ENCODE measurements around the gene PRKCG.
A peak's percentile ranks its signal among the peaks of the same experiment; 100 is the strongest.

PRKCG gene

GRCh38 chr19:53898636-53899341 is 16.8 kb downstream of the PRKCG start:
- DNase-seq (ENCODE audit: low read depth in 2 of 2), result no peak

DNA sequence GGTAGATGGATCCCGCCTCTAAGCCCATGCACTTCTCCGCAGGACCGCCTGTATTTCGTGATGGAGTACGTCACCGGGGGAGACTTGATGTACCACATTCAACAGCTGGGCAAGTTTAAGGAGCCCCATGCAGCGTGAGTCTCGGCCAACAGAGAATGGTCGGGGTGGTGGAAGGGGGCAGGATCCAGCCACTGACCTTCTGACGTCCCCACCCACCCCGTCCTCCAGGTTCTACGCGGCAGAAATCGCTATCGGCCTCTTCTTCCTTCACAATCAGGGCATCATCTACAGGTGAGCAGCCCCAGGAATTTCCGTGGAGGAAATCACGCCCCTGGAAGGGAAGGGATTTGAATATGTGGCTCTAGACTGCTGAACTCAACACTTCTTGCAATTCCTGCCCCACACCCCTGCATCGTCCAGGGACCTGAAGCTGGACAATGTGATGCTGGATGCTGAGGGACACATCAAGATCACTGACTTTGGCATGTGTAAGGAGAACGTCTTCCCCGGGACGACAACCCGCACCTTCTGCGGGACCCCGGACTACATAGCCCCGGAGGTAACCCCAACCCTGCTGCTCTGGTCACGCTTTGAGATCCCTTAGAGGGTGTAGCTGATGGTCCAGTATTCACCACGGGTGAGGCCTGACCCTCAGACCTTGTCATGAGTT is 18.3 kb downstream of the PRKCG start:
- DNase-seq (ENCODE audit: low read depth in 2 of 2), result no peak

- DNase-seq (ENCODE audit: low read depth in 2 of 2), result no peak
Measured at GRCh38 chr19:53903055-53903680, 21.2 kb downstream of the PRKCG start.

GRCh38 chr19:53904909-53905308 is 22.9 kb downstream of the PRKCG start:
- DNase-seq (ENCODE audit: low read depth in 2 of 2), result no peak

- DNase-seq (ENCODE audit: low read depth in 2 of 2), result no peak
Measured at GRCh38 chr19:53905787-53906186, 23.8 kb downstream of the PRKCG start.

GRCh38 chr19:53906211-53907192 is 24.5 kb downstream of the PRKCG start:
- DNase-seq (ENCODE audit: low read depth in 2 of 2), result peak; percentile 35 to 69

DNA sequence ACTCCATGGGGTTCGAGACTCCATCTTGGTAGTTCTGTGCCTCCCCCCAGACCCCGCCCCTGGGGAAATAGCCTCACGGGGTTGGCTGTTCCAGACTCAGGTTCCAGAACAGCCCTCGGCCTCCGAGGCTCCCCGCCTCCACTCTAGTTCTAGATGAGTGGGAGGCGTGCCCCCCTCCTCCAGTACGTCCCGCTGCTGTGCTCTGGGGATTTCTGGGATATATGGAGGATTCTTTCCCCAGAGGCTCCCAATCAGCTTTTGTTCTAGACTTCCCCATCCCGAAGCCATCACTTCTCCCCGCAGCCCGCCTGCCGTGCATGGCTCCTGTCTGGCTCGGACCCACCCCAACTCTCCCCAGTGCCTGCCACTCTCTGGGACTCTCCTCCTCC is 25.2 kb downstream of the PRKCG start:
- DNase-seq (ENCODE audit: low read depth in 2 of 2), result no peak

DNA sequence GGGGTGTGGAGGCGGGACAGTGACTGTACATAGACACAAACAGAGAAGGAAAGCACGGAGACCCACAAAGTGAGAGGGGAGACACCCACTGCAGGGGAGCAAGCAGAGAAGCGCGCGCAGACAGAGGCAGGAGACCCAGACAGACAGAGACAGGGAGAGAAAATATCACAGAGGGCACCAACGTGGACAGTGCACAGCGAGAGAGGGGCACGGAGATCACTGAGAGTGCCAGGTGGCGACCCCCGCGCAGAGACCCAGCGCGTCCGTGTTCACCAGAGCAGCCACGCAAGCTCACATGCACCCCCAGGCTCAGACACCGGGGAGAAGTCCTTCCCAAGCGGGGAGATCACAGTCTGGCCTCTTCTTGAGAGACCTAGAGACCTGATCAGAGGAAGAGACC is 25.7 kb downstream of the PRKCG start:
- DNase-seq (ENCODE audit: low read depth in 2 of 2), result no peak

DNA sequence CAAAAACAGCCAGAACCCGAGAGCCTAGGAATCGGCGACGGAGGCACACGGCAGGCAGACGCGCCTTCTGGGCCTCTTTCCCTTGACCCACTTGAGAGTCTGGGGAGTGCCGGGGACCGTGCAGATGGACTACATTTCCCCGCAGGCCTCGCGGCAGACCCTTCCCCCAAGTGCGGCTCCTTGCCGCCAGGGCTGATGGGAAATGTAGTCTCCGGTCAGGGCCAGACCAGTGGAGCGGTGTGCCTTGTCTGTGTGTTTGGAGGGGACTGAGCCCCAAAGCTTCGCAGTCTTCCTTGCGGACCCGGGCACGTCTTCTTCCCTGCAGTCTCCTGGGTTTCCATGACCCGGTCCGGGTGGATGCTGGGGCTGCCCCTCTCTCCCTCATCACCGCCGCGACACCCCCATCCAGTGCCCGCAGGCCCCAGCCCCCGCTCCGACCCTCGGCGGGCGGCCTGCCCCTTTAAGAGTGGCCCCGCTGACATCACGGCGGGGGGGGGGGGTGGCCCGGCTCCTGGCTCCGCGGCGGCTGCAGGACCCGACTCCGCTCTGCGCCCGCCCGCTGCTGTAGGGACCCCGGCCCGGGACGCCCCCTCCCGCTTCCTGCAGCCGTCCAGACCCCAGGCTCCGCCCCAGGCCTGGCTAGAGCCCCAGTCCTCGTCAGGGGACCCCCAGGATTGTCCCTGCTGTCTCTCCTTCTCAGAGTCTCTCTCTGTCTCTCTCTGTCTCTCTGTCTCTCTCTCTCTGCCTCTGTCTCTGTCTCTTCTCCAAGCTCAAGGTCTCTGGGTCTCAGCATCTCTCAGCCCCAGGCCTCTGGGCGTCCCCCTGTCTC is 26.3 kb downstream of the PRKCG start:
- DNase-seq (ENCODE audit: low read depth in 2 of 2), result peak; percentile 31 to 59

DNA sequence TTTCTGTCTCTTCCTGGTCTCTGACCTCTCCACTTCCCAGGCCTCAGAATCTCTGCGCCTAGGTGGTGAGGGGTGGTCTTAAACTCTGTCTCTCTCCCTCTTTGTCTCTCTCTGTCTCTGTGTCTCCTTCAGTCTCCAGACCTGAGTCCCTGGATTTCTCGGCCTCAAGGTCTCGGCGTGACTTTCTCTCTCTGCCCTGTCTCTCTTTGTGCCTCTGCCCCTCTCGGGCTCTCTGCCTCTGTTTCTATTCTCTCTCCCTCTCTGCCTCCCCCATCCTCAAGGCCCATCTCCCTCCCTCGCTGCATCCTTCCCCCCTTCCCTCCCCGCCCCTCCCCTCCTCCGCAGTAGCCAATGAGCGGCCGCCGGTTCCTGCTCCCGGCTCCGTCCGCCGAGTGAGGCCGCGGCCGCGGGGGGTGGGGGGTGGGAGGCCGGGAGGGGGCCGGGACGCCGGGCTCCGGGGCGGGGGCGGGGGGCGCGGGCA is 27.0 kb downstream of the PRKCG start, which contains the start of gene CACNG7:
CACNG7 (plus strand) TSS at position 344 of the 481 bp plus-strand sequence. CDS start 3,554 bp downstream, outside the sequence.
- no peak for DNase-seq (ENCODE audit: low read depth in 2 of 2)

DNA sequence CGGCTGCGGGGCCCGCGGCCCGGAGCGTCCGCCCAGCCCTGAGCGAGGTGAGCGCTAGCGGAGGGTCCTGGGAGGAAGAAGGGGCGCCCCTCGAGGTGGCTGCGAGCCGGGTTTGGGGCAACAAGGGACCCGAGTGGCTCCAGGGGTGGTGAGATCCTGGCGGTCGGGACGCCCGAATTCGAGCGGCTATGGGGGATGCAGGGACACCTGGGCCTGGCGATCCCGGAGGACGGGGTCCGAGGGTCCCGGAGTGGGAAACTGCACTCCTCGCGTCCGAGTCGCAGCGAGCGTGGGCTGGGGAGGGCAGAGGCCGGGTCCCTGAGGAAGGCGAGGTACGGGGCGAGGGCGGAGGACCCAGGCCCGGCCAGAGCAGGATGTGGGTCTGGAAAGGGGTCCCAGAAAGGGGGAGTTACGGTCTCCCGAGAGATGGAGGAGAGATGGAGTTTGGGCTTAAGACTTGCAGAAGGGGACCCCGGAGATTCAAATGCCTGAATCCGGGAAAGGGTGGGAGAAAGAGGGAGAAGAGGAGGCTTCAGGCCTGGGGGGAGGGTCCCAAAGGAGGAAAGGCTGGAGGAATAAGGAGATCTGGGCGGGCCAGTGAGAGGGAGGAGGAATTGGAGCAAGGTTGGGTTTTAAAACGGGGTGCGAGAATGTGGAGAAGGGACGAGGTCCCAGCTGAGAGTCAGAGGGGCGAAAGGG is 27.6 kb downstream of the PRKCG start:
- DNase-seq (ENCODE audit: low read depth in 2 of 2), result no peak

DNA sequence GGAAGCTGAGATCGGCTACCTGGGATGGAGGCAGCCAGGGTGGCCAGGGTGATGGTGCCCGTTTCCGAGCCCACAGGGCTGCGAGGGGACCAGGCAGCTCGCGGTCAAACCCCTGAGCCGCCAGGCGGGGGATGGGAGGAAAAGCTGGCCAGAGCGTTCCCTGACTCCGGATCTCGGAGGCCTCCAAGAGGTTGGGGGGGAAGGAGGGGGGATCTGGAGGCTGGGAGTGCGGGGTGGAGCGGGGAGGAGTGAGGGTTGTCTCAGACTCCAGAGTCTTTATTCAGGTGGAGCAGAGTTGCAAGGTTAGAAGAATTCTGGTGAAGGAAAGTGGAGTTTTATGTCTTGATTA is 28.1 kb downstream of the PRKCG start:
- no peak for DNase-seq (ENCODE audit: low read depth in 2 of 2)

- no peak for DNase-seq (ENCODE audit: low read depth in 2 of 2)
Measured at GRCh38 chr19:53912653-53913052, 30.7 kb downstream of the PRKCG start.

- no peak for DNase-seq (ENCODE audit: low read depth in 2 of 2)
Measured at GRCh38 chr19:53915000-53915399, 33.0 kb downstream of the PRKCG start.

DNA sequence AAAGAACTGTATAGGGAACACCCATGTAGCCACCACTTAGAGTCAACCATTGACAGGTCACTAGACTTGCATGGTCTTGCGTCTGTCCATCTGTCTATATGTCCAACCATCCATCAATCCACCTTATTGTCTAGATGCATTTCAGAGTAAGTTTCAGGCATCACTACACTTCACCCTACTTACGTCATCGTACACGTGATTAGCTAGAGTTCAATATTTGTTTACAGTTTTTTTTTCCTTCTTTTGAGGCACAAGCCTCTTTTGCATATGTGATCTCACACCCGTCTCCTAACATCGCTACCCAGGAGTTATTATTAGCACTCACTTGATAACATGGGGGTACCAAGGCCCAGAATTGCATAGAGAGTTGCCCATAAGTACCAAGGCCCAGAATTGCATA is 34.0 kb downstream of the PRKCG start:
- DNase-seq (ENCODE audit: low read depth in 2 of 2), result no peak

GRCh38 chr19:53917356-53917755 is 35.4 kb downstream of the PRKCG start:
- DNase-seq (ENCODE audit: low read depth in 2 of 2), result no peak

GRCh38 chr19:53927739-53928138 is 45.7 kb downstream of the PRKCG start:
- DNase-seq (ENCODE audit: low read depth in 2 of 2), result no peak

DNA sequence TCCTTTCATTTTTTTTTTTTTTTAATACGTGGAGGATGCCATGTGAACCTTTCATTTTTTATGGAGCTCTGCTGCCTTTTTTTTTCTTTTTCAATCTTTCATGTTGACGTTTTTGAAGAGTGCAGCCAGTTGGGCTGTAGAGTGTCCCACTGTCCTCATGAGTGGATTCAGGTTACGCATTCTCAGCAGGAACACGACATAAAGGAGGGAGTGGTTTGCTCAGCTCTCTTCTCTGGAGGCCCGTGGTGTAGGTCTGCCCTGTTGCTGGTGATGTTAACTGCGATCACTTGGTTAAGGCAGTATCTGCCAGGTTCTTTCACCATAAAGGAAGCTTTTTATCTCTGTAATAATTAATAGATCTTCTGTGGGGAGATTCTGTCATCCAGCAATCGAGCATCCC is 54.0 kb downstream of the PRKCG start:
- no peak for DNase-seq (ENCODE audit: low read depth in 2 of 2)

DNA sequence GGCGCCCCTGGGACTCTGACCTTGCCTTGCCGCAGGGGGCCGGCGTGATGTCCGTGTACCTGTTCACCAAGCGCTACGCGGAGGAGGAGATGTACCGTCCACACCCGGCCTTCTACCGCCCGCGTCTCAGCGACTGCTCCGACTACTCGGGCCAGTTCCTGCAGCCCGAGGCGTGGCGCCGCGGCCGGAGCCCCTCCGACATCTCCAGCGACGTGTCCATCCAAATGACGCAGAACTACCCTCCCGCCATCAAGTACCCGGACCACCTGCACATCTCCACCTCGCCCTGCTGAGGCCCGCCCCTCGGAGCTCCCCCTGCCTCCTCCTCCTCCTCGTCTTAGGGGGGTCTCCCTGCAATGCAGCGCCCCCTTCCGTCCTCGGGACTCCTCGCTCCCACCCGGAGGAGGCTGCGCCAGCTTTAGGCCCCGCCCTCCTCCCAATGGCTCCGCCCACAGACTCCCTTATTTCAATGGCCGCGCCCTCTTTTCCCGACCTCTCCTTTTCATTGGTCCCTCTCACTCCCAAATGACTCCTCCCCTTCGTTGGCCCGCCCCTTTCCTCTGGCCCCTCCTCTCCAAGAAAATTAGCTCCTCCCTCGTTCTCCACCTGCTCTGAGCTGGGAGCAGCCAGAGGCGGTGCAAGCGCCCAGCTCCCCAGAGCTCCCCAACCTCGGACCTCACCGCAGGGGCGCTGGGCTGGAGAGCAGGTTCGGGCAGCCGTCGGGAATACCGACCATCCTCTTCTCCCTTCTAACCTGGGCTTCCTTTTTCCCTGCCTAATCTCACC is 60.2 kb downstream of the PRKCG start:
- peak in 1 of 2 experiments; percentile 3 for DNase-seq (ENCODE audit: low read depth in 2 of 2)

Measured in stimulated activated CD4-positive, alpha-beta T cell treated with anti-CD3 and anti-CD28 coated beads, Interleukin-12 subunit alpha, Interleukin-12 subunit beta, amount 100 ng/mL, for 24 hours (primary cell).